Subcutaneous abdominal adipose tissue (tissue), 5 donors: ENCODE measurements around the gene ARPC1B.
A peak's percentile ranks its signal among the peaks of the same experiment; 100 is the strongest.
"Not testable (repeated sequence)": the region's sequence is repeated elsewhere in the genome, so short reads cannot be mapped to it uniquely, and the experiment has no call there.

ENCODE experiments used
- H3K27ac ChIP-seq: one replicate; pipeline ENCODE4 v1.7.0; 2013; ENCODE audit warnings: low read depth, mild to moderate bottlenecking, inconsistent platforms, low read length, moderate library complexity
- H3K27me3 ChIP-seq, 5 donors: one replicate each; pipeline ENCODE4 v1.7.0; 2013; ENCODE audit warnings: low read length in 5 of 5, inconsistent platforms in 1 of 5; ENCODE audit not compliant: control insufficient read depth in 5 of 5, insufficient read depth in 4 of 5
- H3K36me3 ChIP-seq, 5 donors: one replicate each; pipeline ENCODE4 v1.7.0; 2013; ENCODE audit warnings: low read length in 5 of 5; ENCODE audit not compliant: control insufficient read depth in 5 of 5, insufficient read depth in 5 of 5
- H3K4me1 ChIP-seq, 5 donors: one replicate each; pipeline ENCODE4 v1.7.0; 2013; ENCODE audit warnings: low read length in 5 of 5, mild to moderate bottlenecking in 3 of 5, moderate library complexity in 1 of 5; ENCODE audit not compliant: control insufficient read depth in 5 of 5, insufficient read depth in 5 of 5
- H3K4me3 ChIP-seq, 5 donors: one replicate each; pipeline ENCODE4 v1.7.0; 2013; ENCODE audit warnings: low read length in 5 of 5, low read depth in 1 of 5
- H3K9ac ChIP-seq, 5 donors: one replicate each; pipeline ENCODE4 v1.7.0; 2013; ENCODE audit warnings: low read length in 5 of 5, mild to moderate bottlenecking in 4 of 5, moderate library complexity in 3 of 5
- H3K9me3 ChIP-seq, 5 donors: one replicate each; pipeline ENCODE4 v1.7.0; 2013; ENCODE audit warnings: low read length in 5 of 5; ENCODE audit not compliant: control insufficient read depth in 5 of 5
- donor health status: healthy.
- donor health status: healthy.
- donor health status: healthy.
- donor health status: healthy.
- donor health status: healthy.

Gene ARPC1B

GRCh38 chr7:99374111-99375064 is at the start of gene ARPC1B:
Gene ARPC1B (plus strand): TSS chr7:99374730. CDS start chr7:99385715, 10,985 bp downstream.
- peak within 1 kb of the TSS in 4 of 5 donors; percentile 66 to 78 (median 70) for H3K9ac ChIP-seq
- H3K4me3 ChIP-seq = peak within 1 kb of the TSS in 4 of 5 donors; percentile 65 to 86 (median 78)
- H3K27ac ChIP-seq = peak within 1 kb of the TSS; percentile 75
- H3K36me3 ChIP-seq = peaks cover 0 to 11% (median 0%) of the 10 kb centered on the region in 5 donors
- H3K9me3 ChIP-seq = no peaks in the 10 kb centered on the region
- H3K4me1 ChIP-seq = peaks cover 7 to 32% (median 26%) of the 10 kb centered on the region in 5 donors
- H3K27me3 ChIP-seq = no peaks in the 10 kb centered on the region

- Histone ChIP-seq H3K27ac (peak overlapping the region; percentile 72), H3K9me3 (no peaks in the 10 kb centered on the region), H3K27me3 (no peaks in the 10 kb centered on the region), H3K4me3 (peak overlapping the region; percentile 80 to 99 (median 96)), H3K4me1 (peaks cover 4 to 33% (median 31%) of the 10 kb centered on the region in 5 donors), H3K36me3 (no peaks in the 10 kb centered on the region), H3K9ac (peak overlapping the region; percentile 66 to 98 (median 88))
Observed at GRCh38 chr7:99325001-99325493, 49.5 kb upstream of the ARPC1B start.

GRCh38 chr7:99325592-99326407 is 48.7 kb upstream of the ARPC1B start, which contains the start of gene ARPC1A:
Gene ARPC1A (plus strand): TSS chr7:99325898. CDS start chr7:99333354, 7,456 bp downstream.
- peak within 1 kb of the TSS; percentile 95 to 99 (median 97) for H3K4me3 ChIP-seq
- no peaks in the 10 kb centered on the region for H3K27me3 ChIP-seq
- H3K27ac ChIP-seq = peak within 1 kb of the TSS; percentile 72
- H3K4me1 ChIP-seq = peaks cover 4 to 39% (median 31%) of the 10 kb centered on the region in 5 donors
- peak within 1 kb of the TSS; percentile 80 to 98 (median 88) for H3K9ac ChIP-seq
- H3K9me3 ChIP-seq = no peaks in the 10 kb centered on the region
- H3K36me3 ChIP-seq = no peaks in the 10 kb centered on the region

GRCh38 chr7:99326408-99326782 is 48.1 kb upstream of the ARPC1B start:
- Histone ChIP-seq H3K9ac (peak overlapping the region; percentile 80 to 98 (median 88)), H3K36me3 (no peaks in the 10 kb centered on the region), H3K27ac (peak overlapping the region; percentile 72), H3K27me3 (no peaks in the 10 kb centered on the region), H3K4me1 (peaks cover 4 to 39% (median 31%) of the 10 kb centered on the region in 5 donors), H3K4me3 (peak overlapping the region; percentile 95 to 99 (median 97)), H3K9me3 (no peaks in the 10 kb centered on the region)

- not testable (repeated sequence) for H3K4me3 ChIP-seq, H3K27ac ChIP-seq, H3K9ac ChIP-seq, H3K9me3 ChIP-seq, H3K27me3 ChIP-seq
- Histone ChIP-seq H3K36me3 (peaks cover 8 to 16% (median 12%) of the 10 kb centered on the region in 5 donors), H3K4me1 (peaks cover 4 to 32% (median 22%) of the 10 kb centered on the region in 5 donors)
Observed at GRCh38 chr7:99330314-99330961, 44.1 kb upstream of the ARPC1B start.

- Histone ChIP-seq H3K4me3 (no peak overlapping the region), H3K27ac (no peak overlapping the region), H3K4me1 (peaks cover 4 to 29% (median 21%) of the 10 kb centered on the region in 5 donors), H3K27me3 (no peaks in the 10 kb centered on the region), H3K9me3 (no peaks in the 10 kb centered on the region), H3K36me3 (peaks cover 8 to 16% (median 14%) of the 10 kb centered on the region in 5 donors), H3K9ac (no peak overlapping the region)
Observed at GRCh38 chr7:99331002-99331401, 43.5 kb upstream of the ARPC1B start.

- H3K4me3 ChIP-seq = no peak overlapping the region
- no peaks in the 10 kb centered on the region for H3K4me1 ChIP-seq
- H3K27me3 ChIP-seq = no peaks in the 10 kb centered on the region
- no peak overlapping the region for H3K27ac ChIP-seq
- H3K9me3 ChIP-seq = no peaks in the 10 kb centered on the region
- H3K9ac ChIP-seq = no peak overlapping the region
- peaks cover 29 to 76% (median 53%) of the 10 kb centered on the region in 5 donors for H3K36me3 ChIP-seq
Observed at GRCh38 chr7:99339595-99339994, 34.9 kb upstream of the ARPC1B start.

- Histone ChIP-seq H3K27ac (no peak overlapping the region), H3K36me3 (peaks cover 27 to 79% (median 54%) of the 10 kb centered on the region in 5 donors), H3K27me3 (no peaks in the 10 kb centered on the region), H3K4me1 (no peaks in the 10 kb centered on the region), H3K9ac (no peak overlapping the region), H3K9me3 (no peaks in the 10 kb centered on the region), H3K4me3 (no peak overlapping the region)
Observed at GRCh38 chr7:99340659-99341058, 33.9 kb upstream of the ARPC1B start.

GRCh38 chr7:99344061-99344647 is 30.4 kb upstream of the ARPC1B start:
- H3K4me3 ChIP-seq = no peak overlapping the region
- no peak overlapping the region for H3K9ac ChIP-seq
- H3K36me3 ChIP-seq = peaks cover 25 to 82% (median 59%) of the 10 kb centered on the region in 5 donors
- H3K9me3 ChIP-seq = no peaks in the 10 kb centered on the region
- H3K4me1 ChIP-seq = no peaks in the 10 kb centered on the region
- H3K27ac ChIP-seq = no peak overlapping the region
- no peaks in the 10 kb centered on the region for H3K27me3 ChIP-seq
